Measurements from ENCODE around the gene SH3GL3.

SH3GL3 gene

DNA sequence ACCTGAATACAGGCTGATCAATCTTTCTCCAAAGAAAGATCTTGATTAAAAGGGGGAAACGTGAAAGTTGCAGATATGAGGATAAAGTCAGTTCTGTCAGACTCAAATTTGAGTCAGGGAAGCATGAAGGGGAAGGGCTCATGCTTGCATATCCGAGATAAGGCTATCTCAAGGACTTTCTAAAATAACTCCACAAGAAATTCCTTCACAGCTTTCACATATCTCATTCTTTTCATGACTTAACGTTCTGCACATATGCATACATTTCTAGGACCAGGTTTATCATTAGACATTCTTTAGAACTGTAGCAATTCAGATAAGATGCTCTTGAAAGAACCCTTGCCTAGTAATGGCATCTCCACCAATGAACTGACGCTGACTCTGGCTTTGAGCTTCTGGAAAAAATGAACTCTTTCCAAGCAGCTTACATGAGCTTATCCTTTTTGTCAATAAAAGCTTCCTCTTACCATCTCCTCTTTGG, 15.9 kb downstream of the SH3GL3 start:
- peak; percentile 82 for DNase-seq (ENCODE audit: low read depth)

- no peak for DNase-seq (ENCODE audit: low read depth)
These were observed 23.7 kb downstream of the SH3GL3 start for GRCh38 chr15:83470887-83471286.

DNA sequence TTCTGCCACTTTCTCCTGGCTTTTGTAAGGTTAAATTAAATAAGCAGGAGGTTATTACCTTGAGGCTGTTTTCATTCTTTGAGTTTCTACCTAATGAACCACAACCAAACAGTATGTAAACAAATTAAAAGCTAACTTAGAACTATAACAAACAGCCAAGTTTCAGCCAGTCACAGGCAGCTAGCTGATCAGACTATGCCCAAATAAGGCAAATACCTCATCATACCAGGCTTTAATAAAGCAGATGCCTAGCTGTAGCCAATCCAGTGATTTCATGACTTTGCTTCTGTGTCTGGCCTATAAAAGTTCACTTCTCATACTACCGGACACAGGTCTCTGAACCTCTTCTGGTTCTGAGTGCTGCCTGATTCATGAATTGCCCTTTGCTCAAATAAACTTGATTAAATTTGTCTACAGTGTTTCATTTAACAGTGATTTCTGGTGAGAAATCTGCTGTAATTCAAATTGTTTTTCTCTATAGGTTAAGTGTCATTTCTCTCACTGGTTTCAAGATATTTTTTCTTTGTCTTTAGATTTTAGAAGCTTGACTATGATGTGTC, 24.2 kb downstream of the SH3GL3 start:
- DNase-seq (ENCODE audit: low read depth), result no peak

- no peak for DNase-seq (ENCODE audit: low read depth)
These were observed 25.0 kb downstream of the SH3GL3 start for GRCh38 chr15:83472151-83472550.

DNA sequence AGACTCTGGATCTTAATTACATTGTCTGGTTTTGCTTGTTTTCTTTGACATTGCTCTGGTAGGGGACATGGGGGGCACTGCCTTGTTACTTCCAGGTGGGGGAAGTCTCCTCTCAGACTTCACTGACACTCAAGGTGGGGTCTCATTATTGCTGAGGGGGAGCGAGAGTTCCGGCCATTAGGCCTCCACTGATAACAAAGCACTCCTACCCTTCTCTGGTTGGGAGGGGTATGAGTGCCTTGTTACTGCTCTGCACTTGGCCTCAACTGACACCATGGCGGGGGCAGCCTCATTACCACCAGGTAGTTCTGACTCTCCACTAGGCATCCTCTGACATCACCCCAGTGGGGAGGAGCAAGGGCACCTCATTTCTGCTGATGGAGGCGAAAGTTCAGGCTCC, 25.7 kb downstream of the SH3GL3 start:
- no peak for DNase-seq (ENCODE audit: low read depth)

DNA sequence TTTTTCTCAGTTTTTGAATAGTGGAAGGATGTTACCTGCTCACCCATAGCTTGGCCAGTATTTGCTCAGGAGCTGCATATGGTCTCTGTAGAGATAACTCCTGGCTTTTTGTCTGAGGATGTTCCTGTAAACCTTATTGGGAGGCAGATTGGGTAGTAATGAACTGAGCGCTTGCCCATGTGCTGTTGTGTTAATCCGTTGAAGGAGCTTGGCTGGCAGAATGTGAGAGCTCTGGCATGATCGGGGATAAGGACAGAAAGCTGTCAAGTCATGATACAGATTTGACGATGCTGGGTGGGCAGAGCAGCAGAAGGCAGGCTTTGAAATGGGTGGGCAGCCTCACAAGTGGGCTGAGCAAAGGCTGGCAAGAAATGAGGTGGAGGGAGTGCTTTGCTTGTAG, 27.4 kb downstream of the SH3GL3 start:
- no peak for DNase-seq (ENCODE audit: low read depth)

DNA sequence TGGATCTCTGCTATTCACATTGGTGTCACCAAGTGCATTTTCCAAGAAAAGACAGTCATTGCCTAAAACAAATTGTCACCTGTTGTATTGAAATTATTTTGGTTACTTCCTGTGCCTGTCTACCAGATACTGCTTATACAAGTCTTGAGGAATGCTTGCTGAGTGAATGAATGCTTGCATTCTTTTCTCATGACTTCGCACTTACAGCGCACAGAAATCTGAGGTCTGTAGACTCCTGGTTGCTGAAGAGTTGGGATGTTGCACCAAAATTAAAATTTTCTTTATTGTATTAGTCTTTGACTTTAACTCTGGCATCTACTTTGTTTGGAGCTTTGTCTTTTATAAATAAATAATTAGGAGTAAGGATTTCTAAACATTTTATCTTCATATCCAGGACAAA, 28.4 kb downstream of the SH3GL3 start:
- peak; percentile 45 for DNase-seq (ENCODE audit: low read depth)

GRCh38 chr15:83476066-83476465, 28.9 kb downstream of the SH3GL3 start:
- no peak for DNase-seq (ENCODE audit: low read depth)

GRCh38 chr15:83476708-83477107, 29.6 kb downstream of the SH3GL3 start:
- DNase-seq (ENCODE audit: low read depth), result no peak

DNA sequence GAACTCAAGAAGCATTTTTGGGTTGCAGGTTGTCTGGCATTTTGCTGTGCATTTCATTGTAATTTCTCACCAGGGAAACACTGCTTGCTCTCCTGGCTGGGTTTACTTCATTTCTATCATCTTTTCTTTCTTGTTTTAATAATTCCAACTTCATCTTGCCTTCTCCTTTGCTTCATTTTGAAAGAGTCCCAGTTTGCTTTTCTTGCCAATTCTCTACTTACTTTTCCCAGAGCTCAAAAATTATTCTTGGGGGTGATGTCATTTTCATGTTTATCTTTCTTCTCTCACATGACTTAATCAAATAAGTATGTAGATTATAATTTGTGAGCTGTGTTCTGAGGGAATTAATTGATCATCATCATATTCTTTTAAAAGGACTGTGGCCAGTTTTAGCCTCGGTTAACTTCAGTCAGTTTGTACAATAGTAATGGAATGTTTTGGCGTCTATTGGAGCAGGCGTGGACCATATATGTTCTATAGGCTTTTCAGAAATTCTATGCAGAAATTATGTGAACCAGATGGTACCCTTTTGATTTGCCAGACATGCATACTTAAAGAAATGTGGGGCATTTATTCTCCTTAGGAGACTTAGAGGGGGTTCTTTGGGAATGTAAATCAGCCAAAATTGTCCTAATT, 30.1 kb downstream of the SH3GL3 start:
- no peak for DNase-seq (ENCODE audit: low read depth)

- no peak for DNase-seq (ENCODE audit: low read depth)
These were observed 30.8 kb downstream of the SH3GL3 start for GRCh38 chr15:83477808-83478537.

- DNase-seq (ENCODE audit: low read depth), result no peak
These were observed 36.5 kb downstream of the SH3GL3 start for GRCh38 chr15:83483612-83484011.

DNA sequence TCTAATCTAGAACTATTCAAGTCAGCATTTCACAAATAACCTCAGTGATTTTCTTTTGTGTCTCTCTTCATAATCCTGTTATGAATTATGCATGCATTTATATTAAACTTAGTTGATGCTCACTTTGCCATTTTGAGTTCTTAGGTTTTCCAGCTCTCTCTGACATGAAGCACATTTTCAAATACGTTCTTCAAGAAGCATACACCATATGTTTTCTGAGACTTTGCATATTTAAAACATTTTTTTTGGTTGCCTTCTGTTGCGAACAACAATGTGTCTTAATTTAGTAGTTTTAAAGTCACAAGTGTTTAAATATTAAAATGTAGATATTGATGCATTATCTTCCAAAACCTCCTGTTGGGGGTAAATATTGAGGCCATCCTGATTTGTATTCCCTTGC, 37.5 kb downstream of the SH3GL3 start:
- DNase-seq (ENCODE audit: low read depth), result no peak

GRCh38 chr15:83486363-83486762, 39.2 kb downstream of the SH3GL3 start:
- DNase-seq (ENCODE audit: low read depth), result no peak

GRCh38 chr15:83487519-83487918, 40.4 kb downstream of the SH3GL3 start:
- DNase-seq (ENCODE audit: low read depth), result no peak

GRCh38 chr15:83489690-83490089, 42.5 kb downstream of the SH3GL3 start:
- no peak for DNase-seq (ENCODE audit: low read depth)

DNA sequence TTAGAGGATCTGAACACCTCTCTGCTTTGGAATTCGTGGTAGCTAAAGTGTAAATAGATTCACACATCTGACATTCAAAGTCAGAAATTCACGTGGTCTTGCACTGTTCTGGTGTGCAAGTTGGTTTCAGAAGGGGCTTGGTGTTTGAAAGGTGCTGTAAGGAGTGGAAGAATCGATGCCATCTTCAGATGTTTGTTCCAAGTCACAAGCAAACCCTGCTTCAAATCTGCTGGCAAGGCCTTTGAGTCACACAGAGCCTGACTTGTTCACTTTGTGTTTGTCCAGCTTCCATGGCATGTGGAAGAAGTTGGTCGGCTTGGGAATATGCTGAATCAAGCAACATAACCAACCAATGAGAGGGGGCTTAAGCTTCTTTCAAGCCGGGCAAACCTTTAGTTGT, 44.3 kb downstream of the SH3GL3 start:
- DNase-seq (ENCODE audit: low read depth), result no peak

DNA sequence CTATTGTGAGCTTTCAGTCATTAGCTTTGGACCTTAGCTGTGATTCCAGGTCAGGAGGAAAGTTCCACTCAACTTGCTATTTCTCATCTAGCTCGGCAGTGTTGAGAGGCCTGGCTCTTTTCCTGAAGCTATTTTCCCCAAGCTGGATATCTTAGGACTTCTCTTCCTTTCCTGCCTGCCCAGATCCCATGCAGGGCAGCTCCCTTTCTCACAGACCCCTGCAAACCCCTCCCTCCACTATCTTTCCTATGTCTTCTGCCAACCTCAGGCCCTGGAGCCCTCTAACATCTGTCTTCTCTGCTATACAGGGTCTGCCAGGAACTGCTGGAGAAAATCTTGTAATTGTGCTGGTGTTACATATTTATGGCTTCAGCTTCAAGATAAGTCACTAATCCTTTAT, 49.6 kb downstream of the SH3GL3 start:
- DNase-seq (ENCODE audit: low read depth), result no peak

- DNase-seq (ENCODE audit: low read depth), result peak; percentile 0
These were observed 51.2 kb downstream of the SH3GL3 start for GRCh38 chr15:83498374-83498773.

GRCh38 chr15:83498801-83499200, 51.7 kb downstream of the SH3GL3 start:
- no peak for DNase-seq (ENCODE audit: low read depth)

DNA sequence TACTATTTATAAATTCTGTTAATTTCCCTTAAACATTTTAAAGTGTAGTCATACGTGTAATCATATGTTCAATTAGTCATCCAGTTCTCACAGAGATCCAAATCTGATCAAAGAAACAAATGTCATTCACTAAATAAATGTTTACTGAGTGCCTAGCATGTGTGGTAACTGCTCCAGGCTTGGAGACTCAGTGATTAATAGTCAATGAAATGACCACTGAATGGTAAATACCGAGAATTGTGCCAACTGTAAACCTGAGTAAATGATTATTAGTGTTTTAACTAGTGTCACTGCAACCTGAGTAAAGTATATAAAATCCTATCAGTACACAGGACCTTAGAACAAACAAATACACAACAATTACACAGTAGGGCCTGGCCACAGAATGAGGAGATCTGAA, 52.3 kb downstream of the SH3GL3 start:
- no peak for DNase-seq (ENCODE audit: low read depth)

DNA sequence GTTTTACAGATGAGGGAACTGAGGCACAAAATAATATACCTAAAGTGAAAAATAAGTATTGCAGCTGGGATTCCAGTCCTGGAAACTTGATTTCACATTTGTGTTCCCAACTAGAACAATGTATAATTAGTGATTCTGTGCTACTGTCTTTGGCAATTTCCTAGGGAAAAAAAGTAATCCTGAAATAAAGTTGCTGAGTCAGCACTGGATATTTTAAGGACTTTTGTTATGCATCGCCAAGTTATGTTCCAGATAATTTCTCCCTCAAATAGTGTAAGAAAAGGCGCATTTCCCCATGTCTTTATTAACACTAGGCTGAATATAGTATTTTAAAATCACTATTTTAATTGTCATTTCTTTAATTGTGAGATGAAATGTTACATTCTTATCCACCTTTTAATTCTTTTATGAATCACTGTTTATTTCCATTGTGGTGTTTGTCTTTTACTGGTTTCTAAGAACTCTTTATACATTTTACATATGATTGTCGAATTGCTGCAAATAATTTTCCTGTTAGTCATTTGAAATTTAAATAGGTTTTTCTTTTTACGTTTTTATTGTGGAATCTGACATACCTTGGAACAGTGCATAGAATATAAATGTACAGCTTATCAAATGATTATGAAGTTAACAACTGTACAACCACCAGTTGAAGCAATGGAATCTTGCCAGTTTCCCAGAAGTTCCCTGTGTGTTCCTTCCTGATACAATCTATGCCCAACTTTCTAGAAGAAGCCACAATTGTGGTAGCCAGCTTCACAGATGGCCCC, 56.6 kb downstream of the SH3GL3 start:
- no peak for DNase-seq (ENCODE audit: low read depth)

GRCh38 chr15:83504365-83504764, 57.2 kb downstream of the SH3GL3 start:
- peak; percentile 2 for DNase-seq (ENCODE audit: low read depth)
